GM19372 (cell line): ENCODE data around the gene RFC4.

ENCODE experiments used
- ATAC-seq: cut with Tn5 transposase; IDR thresholded peaks from one replicate; pipeline ENCODE4 v1.9.1; 2021; ENCODE audit warnings: mild to moderate bottlenecking, low read depth, moderate library complexity; ENCODE audit not compliant: unreplicated experiment

RFC4 gene

GRCh38 chr3:186754871-186755270 is 51.4 kb downstream of the RFC4 start:
- no peak for ATAC-seq

- no peak for ATAC-seq
Observed at GRCh38 chr3:186754006-186754405, 52.3 kb downstream of the RFC4 start.

- no peak for ATAC-seq
Observed at GRCh38 chr3:186751480-186751879, 54.8 kb downstream of the RFC4 start.

GRCh38 chr3:186750316-186750715 is 56.0 kb downstream of the RFC4 start:
- ATAC-seq = no peak

GRCh38 chr3:186746008-186746407 is 60.3 kb downstream of the RFC4 start:
- no peak for ATAC-seq

- ATAC-seq = no peak
Observed at GRCh38 chr3:186743666-186744065, 62.6 kb downstream of the RFC4 start.

GRCh38 chr3:186742618-186743380 is 63.5 kb downstream of the RFC4 start:
- no peak for ATAC-seq
